ENCODE data around the gene APOL3. TPM values are rescaled to one million over a fixed set of nuclear protein-coding genes. Genes with fewer than 3 reads are reported as not detected.
"Not testable (repeated sequence)": the region's sequence is repeated elsewhere in the genome, so short reads cannot be mapped to it uniquely, and the experiment has no call there.

The APOL3 gene
- total and polyA plus RNA-seq, 2 donors (not counting 3 experiments of a cell fraction or from before 2014, with no cell fraction given) = 17.9 to 36.9 TPM

DNA sequence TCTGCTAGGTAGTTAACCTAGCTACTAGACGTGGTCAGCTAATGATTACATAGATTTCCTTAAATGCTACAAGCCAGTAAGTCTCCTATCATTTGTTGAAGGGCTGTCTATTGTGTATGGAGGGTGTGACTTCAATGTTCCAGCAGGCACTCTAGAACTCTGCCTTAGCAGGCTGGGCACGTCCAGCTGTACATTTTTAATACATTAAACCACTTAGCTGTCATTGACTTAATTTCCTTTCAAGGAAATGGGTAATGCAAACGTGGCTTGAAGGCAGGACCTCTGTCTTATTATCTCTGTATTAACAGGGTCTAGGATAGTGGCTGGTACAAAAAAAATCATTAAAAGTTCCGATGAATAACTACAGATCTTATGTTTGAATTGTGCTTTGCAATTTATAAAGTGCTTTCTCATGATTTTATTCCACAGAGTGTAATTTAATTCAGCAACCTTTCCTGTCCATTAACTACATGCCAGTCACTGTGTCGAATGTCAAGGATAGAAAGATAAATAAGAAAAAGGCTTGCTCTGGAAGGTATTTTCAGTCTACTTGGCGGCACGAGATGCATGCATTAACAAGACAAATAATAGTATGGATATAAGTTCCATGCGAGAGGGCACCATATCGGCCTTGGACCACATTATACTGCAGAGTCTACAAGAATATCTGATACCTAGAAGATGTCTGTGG, 60.3 kb downstream of the APOL3 start:
- Histone ChIP-seq H3K9me1 (replicated peaks; ENCODE audit: control insufficient read depth, extremely low read depth, insufficient read depth, low read length) (no peaks in the 10 kb centered on the region), H3K4me3 (replicated peaks in 1 of 3; ENCODE audit: insufficient read depth in 1 of 3, low read depth in 1 of 3, low read length in 3 of 3) (no peak overlapping the region), H3K4me1 (ENCODE audit: control insufficient read depth, extremely low read depth, insufficient read depth, low read length) (no peaks in the 10 kb centered on the region), H3K27me3 (ENCODE audit: control insufficient read depth in 2 of 2, insufficient read depth in 2 of 2, low read length in 2 of 2) (peaks cover 0 to 9% of the 10 kb centered on the region in 2 experiments), H3K36me3 (ENCODE audit: control insufficient read depth in 2 of 2, extremely low read depth in 1 of 2, insufficient read depth in 2 of 2, low read length in 2 of 2) (no peaks in the 10 kb centered on the region), H3K79me2 (ENCODE audit: control insufficient read depth, insufficient read depth, low read length) (no peaks in the 10 kb centered on the region), H3K9me3 (replicated peaks; ENCODE audit: control insufficient read depth, insufficient read depth, low read length) (no peaks in the 10 kb centered on the region), H3K4me2 (ENCODE audit: insufficient read depth, low read length) (no peak overlapping the region), H4K20me1 (replicated peaks; ENCODE audit: control insufficient read depth, extremely low read depth, insufficient read depth, low read length) (no peaks in the 10 kb centered on the region), H3K9ac (replicated peaks; ENCODE audit: extremely low read depth, insufficient read depth, low read length) (no peak overlapping the region), H2AFZ (ENCODE audit: low read depth, low read length) (no peak overlapping the region), H3K27ac (ENCODE audit: insufficient read depth, low read depth, low read length) (no peak overlapping the region)
- BruUV-seq (replicated peaks) = no TSS peak
- intact Hi-C loops (cut with micrococcal nuclease) (no loop called here), dilution Hi-C loops (cut with MboI; ENCODE audit: extremely low pct_ligation_motif_present, low sequenced_read_pairs) (no loop called here)
- ChIA-PET CTCF (interaction anchor here (1.8 kb wide), 1 partner anchor 24 kb away, joined by 4 read pairs; no protein-coding TSS in a partner anchor), POLR2A (no interaction called here)
- TF ChIP-seq FOS (IDR thresholded peaks at IDR 0.05; ENCODE audit: borderline replicate concordance, insufficient read depth, low read length) (no peak), POLR2A (IDR thresholded peaks at IDR 0.05; ENCODE audit: low read depth, low read length) (no peak), MYC (IDR thresholded peaks at IDR 0.05; ENCODE audit: low read depth, low read length) (no peak), POLR2AphosphoS5 (IDR thresholded peaks at IDR 0.05; ENCODE audit: insufficient read depth, low read depth, low read length) (no peak), EZH2 (IDR thresholded peaks at IDR 0.05; ENCODE audit: borderline replicate concordance, low read depth, low read length, severe bottlenecking) (no peak), JUN (IDR thresholded peaks at IDR 0.05; ENCODE audit: borderline replicate concordance, insufficient read depth, insufficient read length, low read depth) (no peak), GATA2 (IDR thresholded peaks at IDR 0.05; ENCODE audit: insufficient read depth, insufficient read length, low read depth, low read length) (no peak)
- TF ChIP-seq, protein P1, sequence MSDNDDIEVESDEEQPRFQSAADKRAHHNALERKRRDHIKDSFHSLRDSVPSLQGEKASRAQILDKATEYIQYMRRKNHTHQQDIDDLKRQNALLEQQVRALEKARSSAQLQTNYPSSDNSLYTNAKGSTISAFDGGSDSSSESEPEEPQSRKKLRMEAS (IDR thresholded peaks at IDR 0.05; ENCODE audit: insufficient read depth, insufficient read length) = no peak
- TF ChIP-seq, protein P2, sequence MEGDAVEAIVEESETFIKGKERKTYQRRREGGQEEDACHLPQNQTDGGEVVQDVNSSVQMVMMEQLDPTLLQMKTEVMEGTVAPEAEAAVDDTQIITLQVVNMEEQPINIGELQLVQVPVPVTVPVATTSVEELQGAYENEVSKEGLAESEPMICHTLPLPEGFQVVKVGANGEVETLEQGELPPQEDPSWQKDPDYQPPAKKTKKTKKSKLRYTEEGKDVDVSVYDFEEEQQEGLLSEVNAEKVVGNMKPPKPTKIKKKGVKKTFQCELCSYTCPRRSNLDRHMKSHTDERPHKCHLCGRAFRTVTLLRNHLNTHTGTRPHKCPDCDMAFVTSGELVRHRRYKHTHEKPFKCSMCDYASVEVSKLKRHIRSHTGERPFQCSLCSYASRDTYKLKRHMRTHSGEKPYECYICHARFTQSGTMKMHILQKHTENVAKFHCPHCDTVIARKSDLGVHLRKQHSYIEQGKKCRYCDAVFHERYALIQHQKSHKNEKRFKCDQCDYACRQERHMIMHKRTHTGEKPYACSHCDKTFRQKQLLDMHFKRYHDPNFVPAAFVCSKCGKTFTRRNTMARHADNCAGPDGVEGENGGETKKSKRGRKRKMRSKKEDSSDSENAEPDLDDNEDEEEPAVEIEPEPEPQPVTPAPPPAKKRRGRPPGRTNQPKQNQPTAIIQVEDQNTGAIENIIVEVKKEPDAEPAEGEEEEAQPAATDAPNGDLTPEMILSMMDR (IDR thresholded peaks at IDR 0.05; ENCODE audit: extremely low read depth in 1 of 2, insufficient read depth in 1 of 2, low read depth in 1 of 2, low read length in 2 of 2) = no peak
- DNase-seq (ENCODE audit: low read depth, low spot score) (no peak), FAIRE-seq (no peak)

DNA sequence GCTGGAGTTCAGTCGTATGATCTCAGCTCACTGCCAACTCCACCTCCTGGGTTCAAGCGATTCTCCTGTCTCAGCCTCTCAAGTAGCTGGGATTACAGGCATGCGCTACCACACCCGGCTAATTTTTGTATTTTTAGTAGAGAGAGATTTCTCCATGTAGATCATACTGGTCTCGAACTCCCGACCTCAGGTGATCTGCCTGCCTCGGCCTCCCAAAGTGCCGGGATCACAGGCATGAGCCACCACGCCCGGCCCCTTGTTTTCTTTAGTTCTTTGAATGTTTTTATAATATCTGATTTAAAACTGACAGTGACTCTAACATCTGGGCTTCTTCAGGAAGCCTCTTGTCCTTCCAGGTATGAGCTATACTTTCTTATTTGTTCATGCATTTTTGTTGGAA, 61.0 kb downstream of the APOL3 start:
- FAIRE-seq; H3K9ac ChIP-seq (replicated peaks; ENCODE audit: extremely low read depth, insufficient read depth, low read length); H4K20me1 ChIP-seq (replicated peaks; ENCODE audit: control insufficient read depth, extremely low read depth, insufficient read depth, low read length); H3K4me3 ChIP-seq (replicated peaks in 1 of 3; ENCODE audit: insufficient read depth in 1 of 3, low read depth in 1 of 3, low read length in 3 of 3); H3K36me3 ChIP-seq (ENCODE audit: control insufficient read depth in 2 of 2, extremely low read depth in 1 of 2, insufficient read depth in 2 of 2, low read length in 2 of 2); intact Hi-C loops (cut with micrococcal nuclease); H3K9me3 ChIP-seq (replicated peaks; ENCODE audit: control insufficient read depth, insufficient read depth, low read length); H3K79me2 ChIP-seq (ENCODE audit: control insufficient read depth, insufficient read depth, low read length); POLR2A ChIA-PET; H2AFZ ChIP-seq (ENCODE audit: low read depth, low read length); H3K27ac ChIP-seq (ENCODE audit: insufficient read depth, low read depth, low read length); BruUV-seq (replicated peaks); H3K27me3 ChIP-seq (ENCODE audit: control insufficient read depth in 2 of 2, insufficient read depth in 2 of 2, low read length in 2 of 2); H3K9me1 ChIP-seq (replicated peaks; ENCODE audit: control insufficient read depth, extremely low read depth, insufficient read depth, low read length); dilution Hi-C loops (cut with MboI; ENCODE audit: extremely low pct_ligation_motif_present, low sequenced_read_pairs); H3K4me2 ChIP-seq (ENCODE audit: insufficient read depth, low read length); H3K4me1 ChIP-seq (ENCODE audit: control insufficient read depth, extremely low read depth, insufficient read depth, low read length); DNase-seq (ENCODE audit: low read depth, low spot score): not testable (repeated sequence)
- CTCF ChIA-PET = interaction anchor here (1.0 to 1.8 kb wide), 2 partner anchors 25 to 456 kb away, joined by 3 to 4 read pairs; no protein-coding TSS in a partner anchor

All from endothelial cell of umbilical vein (primary cell).